Measurements from ENCODE around the gene DNAJC6. TPM values are rescaled to one million over a fixed set of nuclear protein-coding genes. Genes with fewer than 3 reads are reported as not detected.

The DNAJC6 gene
- total and polyA plus RNA-seq, 2 of the 13 experiments (the other 11 are each of a cell fraction or from before 2014, with no cell fraction given): 1.0 to 1.6 TPM

DNA sequence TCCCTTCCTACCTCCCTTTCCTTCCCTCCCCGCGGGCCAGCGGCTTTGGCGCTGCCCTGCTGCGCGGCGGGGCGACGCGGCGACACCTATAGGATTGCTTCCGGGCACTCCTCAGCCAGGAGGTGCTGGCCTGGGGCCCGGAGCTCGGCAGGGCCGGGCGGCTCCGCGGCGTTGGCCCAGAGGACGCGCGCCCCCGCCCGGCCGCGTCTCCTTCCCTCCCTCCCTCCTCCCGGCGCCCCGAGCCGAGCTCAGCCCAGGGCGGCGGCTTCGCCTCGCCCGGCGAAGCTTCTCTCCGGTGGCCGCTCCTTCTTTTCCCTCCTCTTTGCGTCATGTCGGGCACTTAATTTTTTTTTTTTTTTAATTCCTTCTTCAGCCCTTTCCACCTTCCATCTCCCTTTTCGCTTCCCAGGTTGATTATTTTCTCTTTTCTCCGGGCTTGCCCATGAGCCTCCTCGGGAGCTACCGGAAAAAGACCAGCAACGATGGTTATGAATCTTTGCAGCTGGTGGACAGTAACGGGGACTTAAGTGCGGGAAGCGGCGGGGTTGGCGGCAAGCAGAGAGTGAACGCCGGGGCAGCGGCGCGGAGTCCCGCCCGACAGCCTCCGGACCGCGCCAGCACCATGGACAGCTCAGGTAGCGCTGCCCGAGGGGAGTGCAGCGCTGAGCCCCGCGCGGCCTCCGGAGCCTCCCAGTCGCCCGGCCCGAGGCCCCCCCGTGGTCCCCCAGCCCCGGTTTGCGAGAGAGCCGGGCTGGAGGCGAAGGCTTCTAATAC, at the start of gene DNAJC6 (continued):
- TF ChIP-seq, protein P1, sequence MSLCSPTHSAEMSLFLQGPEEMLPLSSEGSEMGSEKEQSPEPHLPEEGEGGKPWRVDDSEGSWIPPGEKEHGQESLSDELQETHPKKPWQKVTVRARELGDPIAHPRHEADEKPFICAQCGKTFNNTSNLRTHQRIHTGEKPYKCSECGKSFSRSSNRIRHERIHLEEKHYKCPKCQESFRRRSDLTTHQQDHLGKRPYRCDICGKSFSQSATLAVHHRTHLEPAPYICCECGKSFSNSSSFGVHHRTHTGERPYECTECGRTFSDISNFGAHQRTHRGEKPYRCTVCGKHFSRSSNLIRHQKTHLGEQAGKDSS (CRISPR knock-in tag; IDR thresholded peaks at IDR 0.05; ENCODE audit: borderline replicate concordance, low read depth): peak; percentile 81; the same call in 1 of the 2 replicates
- TF ChIP-seq, protein P2, sequence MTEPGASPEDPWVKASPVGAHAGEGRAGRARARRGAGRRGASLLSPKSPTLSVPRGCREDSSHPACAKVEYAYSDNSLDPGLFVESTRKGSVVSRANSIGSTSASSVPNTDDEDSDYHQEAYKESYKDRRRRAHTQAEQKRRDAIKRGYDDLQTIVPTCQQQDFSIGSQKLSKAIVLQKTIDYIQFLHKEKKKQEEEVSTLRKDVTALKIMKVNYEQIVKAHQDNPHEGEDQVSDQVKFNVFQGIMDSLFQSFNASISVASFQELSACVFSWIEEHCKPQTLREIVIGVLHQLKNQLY (CRISPR knock-in tag; IDR thresholded peaks at IDR 0.05): peak; percentile 31; the same call in 1 of the 2 replicates
- TF ChIP-seq ZNF678 (CRISPR knock-in tag; IDR thresholded peaks at IDR 0.05): peak; percentile 83; the same call in 1 of the 2 replicates
- TF ChIP-seq IRX3 (CRISPR knock-in tag; IDR thresholded peaks at IDR 0.05; ENCODE audit: borderline replicate concordance, low read depth): peak; percentile 44; the same call in 1 of the 2 replicates
- TF ChIP-seq, protein P3, sequence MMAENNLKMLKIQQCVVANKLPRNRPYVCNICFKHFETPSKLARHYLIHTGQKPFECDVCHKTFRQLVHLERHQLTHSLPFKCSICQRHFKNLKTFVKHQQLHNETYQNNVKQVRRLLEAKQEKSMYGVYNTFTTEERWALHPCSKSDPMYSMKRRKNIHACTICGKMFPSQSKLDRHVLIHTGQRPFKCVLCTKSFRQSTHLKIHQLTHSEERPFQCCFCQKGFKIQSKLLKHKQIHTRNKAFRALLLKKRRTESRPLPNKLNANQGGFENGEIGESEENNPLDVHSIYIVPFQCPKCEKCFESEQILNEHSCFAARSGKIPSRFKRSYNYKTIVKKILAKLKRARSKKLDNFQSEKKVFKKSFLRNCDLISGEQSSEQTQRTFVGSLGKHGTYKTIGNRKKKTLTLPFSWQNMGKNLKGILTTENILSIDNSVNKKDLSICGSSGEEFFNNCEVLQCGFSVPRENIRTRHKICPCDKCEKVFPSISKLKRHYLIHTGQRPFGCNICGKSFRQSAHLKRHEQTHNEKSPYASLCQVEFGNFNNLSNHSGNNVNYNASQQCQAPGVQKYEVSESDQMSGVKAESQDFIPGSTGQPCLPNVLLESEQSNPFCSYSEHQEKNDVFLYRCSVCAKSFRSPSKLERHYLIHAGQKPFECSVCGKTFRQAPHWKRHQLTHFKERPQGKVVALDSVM (CRISPR knock-in tag; IDR thresholded peaks at IDR 0.05): peak; percentile 82
- TF ChIP-seq IRF2 (CRISPR knock-in tag; IDR thresholded peaks at IDR 0.05): peak; percentile 78
- TF ChIP-seq SALL1 (CRISPR knock-in tag; IDR thresholded peaks at IDR 0.05): peak; percentile 96
- TF ChIP-seq, protein P4, sequence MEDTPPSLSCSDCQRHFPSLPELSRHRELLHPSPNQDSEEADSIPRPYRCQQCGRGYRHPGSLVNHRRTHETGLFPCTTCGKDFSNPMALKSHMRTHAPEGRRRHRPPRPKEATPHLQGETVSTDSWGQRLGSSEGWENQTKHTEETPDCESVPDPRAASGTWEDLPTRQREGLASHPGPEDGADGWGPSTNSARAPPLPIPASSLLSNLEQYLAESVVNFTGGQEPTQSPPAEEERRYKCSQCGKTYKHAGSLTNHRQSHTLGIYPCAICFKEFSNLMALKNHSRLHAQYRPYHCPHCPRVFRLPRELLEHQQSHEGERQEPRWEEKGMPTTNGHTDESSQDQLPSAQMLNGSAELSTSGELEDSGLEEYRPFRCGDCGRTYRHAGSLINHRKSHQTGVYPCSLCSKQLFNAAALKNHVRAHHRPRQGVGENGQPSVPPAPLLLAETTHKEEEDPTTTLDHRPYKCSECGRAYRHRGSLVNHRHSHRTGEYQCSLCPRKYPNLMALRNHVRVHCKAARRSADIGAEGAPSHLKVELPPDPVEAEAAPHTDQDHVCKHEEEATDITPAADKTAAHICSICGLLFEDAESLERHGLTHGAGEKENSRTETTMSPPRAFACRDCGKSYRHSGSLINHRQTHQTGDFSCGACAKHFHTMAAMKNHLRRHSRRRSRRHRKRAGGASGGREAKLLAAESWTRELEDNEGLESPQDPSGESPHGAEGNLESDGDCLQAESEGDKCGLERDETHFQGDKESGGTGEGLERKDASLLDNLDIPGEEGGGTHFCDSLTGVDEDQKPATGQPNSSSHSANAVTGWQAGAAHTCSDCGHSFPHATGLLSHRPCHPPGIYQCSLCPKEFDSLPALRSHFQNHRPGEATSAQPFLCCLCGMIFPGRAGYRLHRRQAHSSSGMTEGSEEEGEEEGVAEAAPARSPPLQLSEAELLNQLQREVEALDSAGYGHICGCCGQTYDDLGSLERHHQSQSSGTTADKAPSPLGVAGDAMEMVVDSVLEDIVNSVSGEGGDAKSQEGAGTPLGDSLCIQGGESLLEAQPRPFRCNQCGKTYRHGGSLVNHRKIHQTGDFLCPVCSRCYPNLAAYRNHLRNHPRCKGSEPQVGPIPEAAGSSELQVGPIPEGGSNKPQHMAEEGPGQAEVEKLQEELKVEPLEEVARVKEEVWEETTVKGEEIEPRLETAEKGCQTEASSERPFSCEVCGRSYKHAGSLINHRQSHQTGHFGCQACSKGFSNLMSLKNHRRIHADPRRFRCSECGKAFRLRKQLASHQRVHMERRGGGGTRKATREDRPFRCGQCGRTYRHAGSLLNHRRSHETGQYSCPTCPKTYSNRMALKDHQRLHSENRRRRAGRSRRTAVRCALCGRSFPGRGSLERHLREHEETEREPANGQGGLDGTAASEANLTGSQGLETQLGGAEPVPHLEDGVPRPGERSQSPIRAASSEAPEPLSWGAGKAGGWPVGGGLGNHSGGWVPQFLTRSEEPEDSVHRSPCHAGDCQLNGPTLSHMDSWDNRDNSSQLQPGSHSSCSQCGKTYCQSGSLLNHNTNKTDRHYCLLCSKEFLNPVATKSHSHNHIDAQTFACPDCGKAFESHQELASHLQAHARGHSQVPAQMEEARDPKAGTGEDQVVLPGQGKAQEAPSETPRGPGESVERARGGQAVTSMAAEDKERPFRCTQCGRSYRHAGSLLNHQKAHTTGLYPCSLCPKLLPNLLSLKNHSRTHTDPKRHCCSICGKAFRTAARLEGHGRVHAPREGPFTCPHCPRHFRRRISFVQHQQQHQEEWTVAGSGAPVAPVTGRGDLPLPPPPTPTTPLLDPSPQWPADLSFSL (CRISPR knock-in tag; IDR thresholded peaks at IDR 0.05): peak; percentile 55; the same call in 1 of the 2 replicates
- peak; percentile 73; the same call in 1 of the 2 replicates for TF ChIP-seq ZBTB7B (CRISPR knock-in tag; IDR thresholded peaks at IDR 0.05)
- peak; percentile 90; the same call in 1 of the 2 replicates for TF ChIP-seq NFKBIZ (CRISPR knock-in tag; IDR thresholded peaks at IDR 0.05)
- TF ChIP-seq, protein P5, sequence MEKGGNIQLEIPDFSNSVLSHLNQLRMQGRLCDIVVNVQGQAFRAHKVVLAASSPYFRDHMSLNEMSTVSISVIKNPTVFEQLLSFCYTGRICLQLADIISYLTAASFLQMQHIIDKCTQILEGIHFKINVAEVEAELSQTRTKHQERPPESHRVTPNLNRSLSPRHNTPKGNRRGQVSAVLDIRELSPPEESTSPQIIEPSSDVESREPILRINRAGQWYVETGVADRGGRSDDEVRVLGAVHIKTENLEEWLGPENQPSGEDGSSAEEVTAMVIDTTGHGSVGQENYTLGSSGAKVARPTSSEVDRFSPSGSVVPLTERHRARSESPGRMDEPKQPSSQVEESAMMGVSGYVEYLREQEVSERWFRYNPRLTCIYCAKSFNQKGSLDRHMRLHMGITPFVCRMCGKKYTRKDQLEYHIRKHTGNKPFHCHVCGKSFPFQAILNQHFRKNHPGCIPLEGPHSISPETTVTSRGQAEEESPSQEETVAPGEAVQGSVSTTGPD (CRISPR knock-in tag; IDR thresholded peaks at IDR 0.05): no peak
- TF ChIP-seq FOXK2 (IDR thresholded peaks at IDR 0.05): no peak
- TF ChIP-seq, protein P6, sequence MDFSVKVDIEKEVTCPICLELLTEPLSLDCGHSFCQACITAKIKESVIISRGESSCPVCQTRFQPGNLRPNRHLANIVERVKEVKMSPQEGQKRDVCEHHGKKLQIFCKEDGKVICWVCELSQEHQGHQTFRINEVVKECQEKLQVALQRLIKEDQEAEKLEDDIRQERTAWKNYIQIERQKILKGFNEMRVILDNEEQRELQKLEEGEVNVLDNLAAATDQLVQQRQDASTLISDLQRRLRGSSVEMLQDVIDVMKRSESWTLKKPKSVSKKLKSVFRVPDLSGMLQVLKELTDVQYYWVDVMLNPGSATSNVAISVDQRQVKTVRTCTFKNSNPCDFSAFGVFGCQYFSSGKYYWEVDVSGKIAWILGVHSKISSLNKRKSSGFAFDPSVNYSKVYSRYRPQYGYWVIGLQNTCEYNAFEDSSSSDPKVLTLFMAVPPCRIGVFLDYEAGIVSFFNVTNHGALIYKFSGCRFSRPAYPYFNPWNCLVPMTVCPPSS (IDR thresholded peaks at IDR 0.05): no peak
- no peak for TF ChIP-seq NR2F1 (CRISPR knock-in tag; IDR thresholded peaks at IDR 0.05)
- TF ChIP-seq RCOR2 (CRISPR knock-in tag; IDR thresholded peaks at IDR 0.05): no peak
